BJ (cell line): Measurements from ENCODE around the gene ACOT13. TPM values are rescaled to one million over a fixed set of nuclear protein-coding genes. Genes with fewer than 3 reads are reported as not detected.
"Not testable (repeated sequence)": the region's sequence is repeated elsewhere in the genome, so short reads cannot be mapped to it uniquely, and the experiment has no call there.

Experiments
- CTCF ChIA-PET: fragments of 350-600 bp; formaldehyde crosslinking; extraction: SDS; loops from one replicate; lab custom pipeline; 2021; ENCODE audit warnings: antibody characterized with exemption, inconsistent platforms; lab: Yijun Ruan, JAX
- POLR2A ChIA-PET: fragments of 300-600 bp; sonication (Branson Sonifier 250); formaldehyde crosslinking; extraction: SDS; loops from one replicate; lab custom pipeline; 2021; ENCODE audit warnings: antibody characterized with exemption; lab: Charles Lee
- DNase-seq: peaks from one replicate; pipeline ENCODE4 v3.0.0-alpha.2; 2011; ENCODE audit warnings: low read depth
- H3K27me3 ChIP-seq: 2 replicates; pipeline ENCODE4 v1.6.0; 2011; ENCODE audit warnings: low read length; ENCODE audit not compliant: control insufficient read depth, insufficient read depth
- H3K36me3 ChIP-seq: 2 replicates; pipeline ENCODE4 v1.5.1; 2011; ENCODE audit warnings: low read length; ENCODE audit not compliant: control insufficient read depth, insufficient read depth
- H3K4me3 ChIP-seq: 2 replicates; pipeline ENCODE4 v1.5.1; 2011; ENCODE audit warnings: low read depth, mild to moderate bottlenecking, control low read depth, low read length
- CTCF ChIP-seq: IDR thresholded peaks from 2 replicates; pipeline ENCODE4 v1.5.1; 2011; ENCODE audit warnings: low read depth, mild to moderate bottlenecking, control low read depth, inconsistent platforms, low read length, moderate library complexity; ENCODE audit not compliant: insufficient read depth
- polyA plus RNA-seq: library from polyadenylated mRNA; depleted of rRNA; stranded (reverse); fragments of >200 nt; gene quantifications from 2 replicates; pipeline ENCODE4 v1.2.3, GENCODE V29; 2011

The ACOT13 gene
- polyA plus RNA-seq, 1 experiment: 9.9 TPM

GRCh38 chr6:24692003-24692402, 25.1 kb downstream of the ACOT13 start:
- Histone ChIP-seq H3K27me3 (no peaks in the 10 kb centered on the region), H3K4me3 (no peak overlapping the region), H3K36me3 (no peaks in the 10 kb centered on the region)
- ChIA-PET POLR2A (no interaction called here), CTCF (interaction anchor here (0.8 to 10.9 kb wide), 3 partner anchors 16 to 1325 kb away, joined by 3 to 110 read pairs (median 3); no protein-coding TSS in a partner anchor)
- TF ChIP-seq CTCF: no peak
- no peak for DNase-seq

- Histone ChIP-seq H3K27me3 (no peaks in the 10 kb centered on the region), H3K36me3 (no peaks in the 10 kb centered on the region), H3K4me3 (no peak overlapping the region)
- TF ChIP-seq CTCF: no peak
- no peak for DNase-seq
- CTCF ChIA-PET: interaction anchor here (0.8 to 10.9 kb wide), 2 partner anchors 110 to 1324 kb away, joined by 3 to 110 read pairs; no protein-coding TSS in a partner anchor
- POLR2A ChIA-PET: no interaction called here
These were observed 25.5 kb downstream of the ACOT13 start for GRCh38 chr6:24692415-24692814.

- Histone ChIP-seq H3K27me3 (no peaks in the 10 kb centered on the region), H3K36me3 (no peaks in the 10 kb centered on the region), H3K4me3 (no peak overlapping the region)
- TF ChIP-seq CTCF: no peak
- POLR2A ChIA-PET: no interaction called here
- DNase-seq: no peak
- CTCF ChIA-PET: interaction anchor here (10.9 kb wide), 1 partner anchor 111 kb away, joined by 110 read pairs; no protein-coding TSS in a partner anchor
These were observed 26.1 kb downstream of the ACOT13 start for GRCh38 chr6:24692848-24693592.

- Histone ChIP-seq H3K36me3 (no peaks in the 10 kb centered on the region), H3K4me3 (no peak overlapping the region), H3K27me3 (no peaks in the 10 kb centered on the region)
- TF ChIP-seq CTCF: no peak
- DNase-seq: no peak
- ChIA-PET CTCF (interaction anchor here (0.6 to 10.9 kb wide), 2 partner anchors 67 to 112 kb away, joined by 3 to 110 read pairs; no protein-coding TSS in a partner anchor), POLR2A (interaction anchor here (0.6 kb wide), 1 partner anchor 108 kb away, joined by 4 read pairs; no protein-coding TSS in a partner anchor)
These were observed 27.3 kb downstream of the ACOT13 start for GRCh38 chr6:24694198-24694597.

GRCh38 chr6:24695635-24696034, 28.8 kb downstream of the ACOT13 start:
- H3K27me3 ChIP-seq, H3K4me3 ChIP-seq, H3K36me3 ChIP-seq, DNase-seq, POLR2A ChIA-PET: not testable (repeated sequence)
- peak; percentile 40 for TF ChIP-seq CTCF
- CTCF ChIA-PET: interaction anchor here (10.9 kb wide), 1 partner anchor 114 kb away, joined by 110 read pairs; no protein-coding TSS in a partner anchor
